GM19324 (cell line): ENCODE data around the gene CHN1.

ENCODE experiments used
- ATAC-seq: cut with Tn5 transposase; IDR thresholded peaks from one replicate; pipeline ENCODE4 v1.9.1; 2021; ENCODE audit warnings: mild to moderate bottlenecking, moderate library complexity; ENCODE audit not compliant: unreplicated experiment, low FRiP score

Gene CHN1

GRCh38 chr2:175012516-175012915, 7.3 kb upstream of the CHN1 start:
- no peak for ATAC-seq

GRCh38 chr2:175011505-175011904, 6.3 kb upstream of the CHN1 start:
- no peak for ATAC-seq

GRCh38 chr2:175010848-175011254, 5.7 kb upstream of the CHN1 start:
- ATAC-seq, result no peak

GRCh38 chr2:175009917-175010621, 4.9 kb upstream of the CHN1 start:
- no peak for ATAC-seq

- ATAC-seq, result no peak
These were observed 3.8 kb upstream of the CHN1 start for GRCh38 chr2:175008801-175009495.

- ATAC-seq, result no peak
These were observed 2.8 kb upstream of the CHN1 start for GRCh38 chr2:175008009-175008408.

GRCh38 chr2:175007510-175007909, 2.3 kb upstream of the CHN1 start:
- ATAC-seq, result no peak

- ATAC-seq, result no peak
These were observed 1.1 kb upstream of the CHN1 start for GRCh38 chr2:175006281-175006680.

GRCh38 chr2:175005733-175006264, 618 bp upstream of the CHN1 start:
- ATAC-seq, result no peak

GRCh38 chr2:175004730-175004979, 526 bp downstream of the CHN1 start:
- no peak for ATAC-seq

- ATAC-seq, result no peak
These were observed 1.1 kb downstream of the CHN1 start for GRCh38 chr2:175003875-175004729.

- ATAC-seq, result no peak
These were observed 2.5 kb downstream of the CHN1 start for GRCh38 chr2:175002547-175003274.

- ATAC-seq, result no peak
These were observed 3.6 kb downstream of the CHN1 start for GRCh38 chr2:175001566-175001965.

GRCh38 chr2:174997110-174997509, 8.1 kb downstream of the CHN1 start:
- no peak for ATAC-seq

GRCh38 chr2:174996622-174997021, 8.6 kb downstream of the CHN1 start:
- ATAC-seq, result no peak

GRCh38 chr2:174994381-174994780, 10.8 kb downstream of the CHN1 start:
- no peak for ATAC-seq

GRCh38 chr2:174992886-174993285, 12.3 kb downstream of the CHN1 start:
- ATAC-seq, result no peak

GRCh38 chr2:174985614-174986013, 19.6 kb downstream of the CHN1 start:
- ATAC-seq, result no peak

- no peak for ATAC-seq
These were observed 20.6 kb downstream of the CHN1 start for GRCh38 chr2:174984561-174984960.

- no peak for ATAC-seq
These were observed 23.9 kb downstream of the CHN1 start for GRCh38 chr2:174981331-174981730.

GRCh38 chr2:174979996-174980395, 25.2 kb downstream of the CHN1 start:
- ATAC-seq, result no peak
